GM18505 (cell line): Measurements from ENCODE around the gene AMY2A.
"Not testable (repeated sequence)": the region's sequence is repeated elsewhere in the genome, so short reads cannot be mapped to it uniquely, and the experiment has no call there.

Source experiments
- ATAC-seq: cut with Tn5 transposase; IDR thresholded peaks from one replicate; pipeline ENCODE4 v1.9.1; 2021; ENCODE audit not compliant: unreplicated experiment
- POLR2A ChIP-seq: IDR thresholded peaks from 4 replicates; pipeline ENCODE4 v1.6.1; 2011; ENCODE audit warnings: borderline replicate concordance; ENCODE audit not compliant: insufficient read depth, insufficient read length; ENCODE audit errors: extremely low read depth

Gene AMY2A

GRCh38 chr1:103616994-103617477 lies at the start of gene AMY2A:
TSS of gene AMY2A (plus strand) at chr1:103617427. CDS start at chr1:103617441, 14 bp downstream.
- not testable (repeated sequence) for ATAC-seq

DNA sequence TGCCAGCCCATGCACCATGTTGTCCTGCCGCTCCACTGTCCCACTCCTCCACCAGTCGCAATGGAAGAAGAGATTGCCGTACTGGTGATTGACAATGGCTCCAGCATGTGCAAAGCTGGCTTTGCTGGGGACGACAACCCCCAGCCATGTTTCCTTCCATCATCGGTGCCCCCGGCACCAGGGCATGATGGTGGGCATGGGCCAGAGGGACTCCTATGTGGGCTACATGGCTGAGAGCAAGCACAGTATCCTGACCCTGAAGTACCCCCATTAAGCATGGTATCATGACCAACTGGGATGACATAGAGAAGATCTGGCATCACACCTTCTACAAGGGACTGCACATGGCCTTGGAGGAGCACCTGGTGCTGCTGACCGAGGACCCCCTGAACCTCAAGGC lies 47.7 kb upstream of the AMY2A start:
- no peak for TF ChIP-seq POLR2A

DNA sequence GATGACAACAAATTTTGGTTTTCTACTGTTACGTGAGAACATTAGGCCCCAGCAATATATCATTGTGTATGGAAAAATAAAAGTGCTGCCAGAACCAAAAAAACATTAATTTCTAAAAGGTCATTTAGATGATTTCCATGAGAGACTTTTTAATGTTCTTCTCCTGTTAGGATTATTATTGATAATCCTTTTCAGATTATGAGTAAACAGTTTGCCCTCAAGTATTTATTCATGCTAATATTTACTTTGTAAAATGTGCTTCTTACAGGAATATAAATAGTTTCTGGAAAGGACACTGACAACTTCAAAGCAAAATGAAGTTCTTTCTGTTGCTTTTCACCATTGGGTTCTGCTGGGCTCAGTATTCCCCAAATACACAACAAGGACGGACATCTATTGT lies 45.9 kb upstream of the AMY2A start, which contains the start of gene AMY2B:
Gene AMY2B, plus strand, starts transcription at position 301 of the 400 bp plus-strand sequence. Its CDS starts 14 bp downstream, at position 315.
- ATAC-seq = not testable (repeated sequence)

More for the DNA sequence above, 47.7 kb upstream of the AMY2A start:
- ATAC-seq = no peak

DNA sequence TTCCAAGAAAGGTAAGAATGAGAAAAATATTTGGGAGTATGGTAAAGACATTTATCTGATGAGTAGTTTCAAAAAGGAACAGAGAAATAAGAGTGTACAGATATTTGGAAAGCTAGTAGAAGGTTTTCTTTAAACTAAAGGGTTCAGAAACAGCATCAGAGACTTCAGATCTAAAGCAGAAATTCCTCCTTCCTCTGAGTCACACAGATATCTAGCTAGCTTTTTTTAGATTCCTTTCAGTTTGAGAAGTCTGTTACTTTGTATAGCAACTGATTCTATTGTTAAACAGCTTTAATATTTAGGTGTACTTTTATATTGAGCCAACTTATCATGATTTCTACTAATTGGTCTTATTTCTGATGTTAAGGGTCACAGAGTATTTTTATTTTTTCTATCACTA lies 41.2 kb upstream of the AMY2A start:
- no peak for ATAC-seq
- TF ChIP-seq POLR2A = no peak

DNA sequence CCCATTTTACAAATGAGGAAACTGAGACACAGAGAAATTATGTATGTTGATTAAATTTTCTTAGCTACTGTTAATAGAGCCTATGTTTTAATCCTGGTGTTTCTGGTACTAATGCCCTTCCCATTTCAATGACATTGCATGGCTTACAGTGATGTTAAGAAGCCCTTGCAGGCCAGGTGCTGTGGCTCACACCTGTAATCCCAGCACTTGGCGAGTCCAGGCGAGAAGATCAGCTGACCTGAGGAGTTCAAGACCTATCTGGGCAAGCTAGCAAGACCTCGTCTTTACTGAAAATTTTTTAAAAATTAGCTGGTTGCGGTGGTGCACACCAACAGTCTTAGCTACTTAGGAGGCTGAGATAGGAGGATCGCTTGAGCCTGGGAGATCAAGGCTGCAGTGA lies 40.4 kb upstream of the AMY2A start:
- not testable (repeated sequence) for ATAC-seq

DNA sequence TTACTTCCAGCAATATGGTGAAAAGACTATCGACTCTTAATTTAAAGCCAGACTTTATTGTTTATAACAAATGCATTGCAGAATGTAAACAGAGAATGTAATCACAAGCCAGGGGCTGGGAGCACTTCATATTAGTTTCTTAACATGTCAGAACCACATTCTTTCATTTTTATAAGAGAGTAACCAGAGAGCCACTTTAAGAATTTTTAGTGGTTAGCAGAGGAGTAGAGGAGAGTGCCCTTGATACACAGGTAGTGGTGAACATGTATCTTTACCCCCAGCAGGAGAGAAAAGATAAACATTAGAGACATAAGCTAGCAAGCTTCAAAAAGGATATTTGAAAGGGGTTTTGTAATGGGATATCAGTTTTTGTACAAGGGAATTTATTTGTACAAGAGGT lies 34.8 kb upstream of the AMY2A start:
- ATAC-seq = no peak
- TF ChIP-seq POLR2A = no peak

GRCh38 chr1:103583887-103584286 lies 33.3 kb upstream of the AMY2A start:
- ATAC-seq = no peak
- no peak for TF ChIP-seq POLR2A

DNA sequence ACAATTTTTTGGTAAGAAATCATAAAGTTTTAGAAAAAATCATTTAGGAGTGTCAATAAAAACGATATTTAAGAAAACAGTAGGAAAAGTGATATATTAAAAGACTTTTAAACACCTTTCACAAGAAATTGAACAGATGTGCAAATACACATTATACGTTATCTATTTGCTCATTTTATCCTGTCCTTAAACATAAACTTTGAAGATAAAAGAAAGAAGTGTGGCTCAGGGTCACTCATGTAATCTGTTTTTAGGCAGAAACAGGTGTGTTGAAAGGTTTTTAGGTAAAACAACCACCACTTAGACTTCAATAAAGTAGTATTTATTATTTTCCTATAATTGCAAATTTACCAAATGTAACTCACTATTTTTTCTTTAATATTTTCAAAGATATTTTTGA lies 32.7 kb upstream of the AMY2A start:
- ATAC-seq = no peak
- no peak for TF ChIP-seq POLR2A

GRCh38 chr1:103602740-103603139 lies 14.5 kb upstream of the AMY2A start:
- not testable (repeated sequence) for ATAC-seq

DNA sequence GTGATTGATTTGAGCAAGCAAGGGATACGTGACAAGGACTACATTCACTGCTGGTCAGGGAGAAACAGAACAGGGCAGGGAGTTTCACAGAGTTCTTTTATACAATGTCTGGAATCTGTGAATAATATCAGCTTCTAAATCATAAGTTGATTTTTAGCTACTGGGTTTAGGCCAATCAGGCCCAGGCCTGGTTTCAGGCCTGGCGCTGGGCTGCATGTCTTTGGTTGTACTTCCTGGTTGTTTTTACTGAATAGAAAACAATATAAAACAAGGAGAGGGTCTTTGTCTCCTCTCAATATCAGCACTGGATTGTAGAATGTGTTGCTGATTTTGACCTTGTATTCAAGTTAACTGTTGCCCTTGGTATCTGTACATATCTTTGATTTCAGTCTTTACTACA lies 865 bp upstream of the AMY2A start:
- ATAC-seq = no peak
- no peak for TF ChIP-seq POLR2A

- ATAC-seq = not testable (repeated sequence)
These were observed 10.2 kb downstream of the AMY2A start for GRCh38 chr1:103627436-103627835.

GRCh38 chr1:103641194-103641593 lies 24.0 kb downstream of the AMY2A start:
- ATAC-seq = not testable (repeated sequence)

DNA sequence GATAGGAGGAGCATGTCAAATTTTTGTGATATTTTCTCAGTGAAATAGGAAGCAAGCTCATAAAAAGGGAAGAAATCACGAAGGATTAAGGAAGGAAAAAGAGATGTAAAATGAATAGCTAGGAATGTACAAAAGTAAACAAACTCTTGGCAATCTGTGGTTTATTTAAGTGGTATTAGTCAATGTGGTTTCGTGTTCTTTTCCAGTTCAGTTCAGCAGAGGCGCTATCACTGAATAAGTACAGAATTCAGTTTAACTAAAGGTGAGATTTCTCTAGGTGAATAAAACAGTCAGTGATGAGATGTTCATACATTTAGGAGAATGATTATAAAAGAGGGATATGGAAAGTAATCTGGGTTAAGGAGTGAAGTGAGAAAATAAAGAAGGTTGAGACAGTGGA lies 26.7 kb downstream of the AMY2A start:
- ATAC-seq = not testable (repeated sequence)

- ATAC-seq = not testable (repeated sequence)
These were observed 33.1 kb downstream of the AMY2A start for GRCh38 chr1:103650305-103650704.

DNA sequence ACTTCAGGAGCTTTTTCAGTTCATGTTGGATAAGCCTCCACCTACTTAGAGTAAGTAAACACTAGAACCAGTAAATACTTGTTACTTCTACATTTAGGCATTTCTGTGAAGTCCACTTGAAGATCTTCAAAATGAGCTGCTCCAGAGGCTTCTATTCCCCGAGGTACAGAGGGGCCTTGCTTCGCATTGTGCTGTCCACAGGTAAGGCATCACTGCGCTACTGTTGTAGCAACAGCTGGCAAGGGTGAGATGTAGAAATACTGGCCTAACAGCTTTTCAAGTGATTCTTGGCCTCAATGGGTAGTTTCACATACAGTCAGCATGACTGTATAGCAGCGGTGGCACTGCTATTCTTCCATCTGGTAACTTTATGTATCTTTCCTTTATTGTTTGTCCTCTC lies 33.7 kb downstream of the AMY2A start:
- not testable (repeated sequence) for ATAC-seq

DNA sequence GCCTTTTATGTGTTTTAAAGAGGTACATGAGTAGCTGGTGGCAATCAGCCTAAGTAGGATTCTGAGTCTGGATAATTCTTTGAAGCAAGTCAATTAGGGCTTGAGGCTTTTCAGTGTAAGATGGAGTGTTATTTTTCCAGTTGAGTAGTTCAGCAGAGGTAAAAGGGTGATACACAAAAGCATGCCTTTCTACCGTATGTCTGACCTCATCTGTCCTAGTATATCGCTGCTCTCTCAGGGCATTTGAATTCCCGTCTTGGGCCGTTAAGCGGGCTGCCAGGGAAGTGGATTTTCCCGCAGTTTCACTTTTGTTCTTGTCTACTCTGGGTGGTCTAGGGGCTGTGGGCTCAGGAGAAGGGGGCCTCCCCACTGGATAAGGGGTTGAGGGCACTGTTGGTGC lies 36.9 kb downstream of the AMY2A start:
- not testable (repeated sequence) for ATAC-seq

GRCh38 chr1:103655460-103655859 lies 38.2 kb downstream of the AMY2A start, which contains the start of gene AMY1A:
TSS of gene AMY1A (plus strand) at chr1:103655760. CDS start at chr1:103656331, 571 bp downstream.
- not testable (repeated sequence) for ATAC-seq
